Measurements from ENCODE around the gene GPC1. TPM values are rescaled to one million over a fixed set of nuclear protein-coding genes. Genes with fewer than 3 reads are reported as not detected.

Gene GPC1
- total and polyA plus RNA-seq, 2 donors (not counting 1 experiment from before 2014, with no cell fraction given), result 147 to 218 TPM

DNA sequence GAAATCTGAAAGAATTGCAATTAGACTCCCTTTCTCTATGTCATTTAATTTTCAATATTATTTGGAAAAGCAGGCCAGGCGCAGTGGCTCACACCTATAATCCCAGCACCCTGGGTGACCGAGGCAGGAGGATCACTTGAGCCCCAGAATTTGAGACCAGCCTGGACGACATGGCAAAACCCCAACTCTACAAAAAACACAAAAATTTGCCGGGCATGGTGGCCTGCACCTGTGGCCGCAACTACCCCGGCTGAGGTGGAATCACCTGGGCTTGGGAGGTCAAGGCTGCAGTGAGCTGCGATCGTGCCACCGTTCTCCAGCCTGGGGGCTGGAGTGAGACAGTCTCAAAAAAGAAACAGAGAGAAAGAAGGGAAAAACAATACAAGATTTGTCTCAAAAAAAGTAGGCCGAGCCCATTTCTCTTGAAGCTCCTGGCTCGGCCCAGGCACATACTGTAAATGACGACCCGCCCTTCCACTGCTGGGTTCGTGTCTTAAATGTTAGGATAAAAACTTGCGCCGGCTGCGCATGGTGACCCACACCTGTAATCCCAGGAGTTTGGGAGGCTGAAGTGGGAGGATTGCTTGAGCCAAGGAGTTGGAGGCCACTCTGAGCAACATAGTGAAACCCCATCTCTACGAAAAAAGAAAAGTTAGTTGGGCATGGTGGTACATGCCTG is 31.1 kb upstream of the GPC1 start:
- H4K20me1 ChIP-seq (ENCODE audit: control insufficient read depth, extremely low read depth, insufficient read depth, low read length), result no peaks in the 10 kb centered on the region
- H2AFZ ChIP-seq (ENCODE audit: low read length), result no peak overlapping the region
- H3K9ac ChIP-seq (ENCODE audit: insufficient read depth, low read length), result no peak overlapping the region
- no peak overlapping the region for H3K4me3 ChIP-seq (replicated peaks in 1 of 4; ENCODE audit: control extremely low read depth in 1 of 4, insufficient read depth in 1 of 4, low read depth in 3 of 4, low read length in 4 of 4)
- H3K4me1 ChIP-seq (ENCODE audit: control insufficient read depth, extremely low read depth, insufficient read depth, low read length), result no peaks in the 10 kb centered on the region
- H3K36me3 ChIP-seq (ENCODE audit: control insufficient read depth, insufficient read depth, low read length), result no peaks in the 10 kb centered on the region
- H3K27ac ChIP-seq (ENCODE audit: insufficient read depth, low read length), result no peak overlapping the region
- no peak overlapping the region for H3K4me2 ChIP-seq (ENCODE audit: extremely low read depth, insufficient read depth, low read length)
- H3K79me2 ChIP-seq (ENCODE audit: control insufficient read depth, insufficient read depth, low read length), result no peaks in the 10 kb centered on the region
- TF ChIP-seq, protein P1, sequence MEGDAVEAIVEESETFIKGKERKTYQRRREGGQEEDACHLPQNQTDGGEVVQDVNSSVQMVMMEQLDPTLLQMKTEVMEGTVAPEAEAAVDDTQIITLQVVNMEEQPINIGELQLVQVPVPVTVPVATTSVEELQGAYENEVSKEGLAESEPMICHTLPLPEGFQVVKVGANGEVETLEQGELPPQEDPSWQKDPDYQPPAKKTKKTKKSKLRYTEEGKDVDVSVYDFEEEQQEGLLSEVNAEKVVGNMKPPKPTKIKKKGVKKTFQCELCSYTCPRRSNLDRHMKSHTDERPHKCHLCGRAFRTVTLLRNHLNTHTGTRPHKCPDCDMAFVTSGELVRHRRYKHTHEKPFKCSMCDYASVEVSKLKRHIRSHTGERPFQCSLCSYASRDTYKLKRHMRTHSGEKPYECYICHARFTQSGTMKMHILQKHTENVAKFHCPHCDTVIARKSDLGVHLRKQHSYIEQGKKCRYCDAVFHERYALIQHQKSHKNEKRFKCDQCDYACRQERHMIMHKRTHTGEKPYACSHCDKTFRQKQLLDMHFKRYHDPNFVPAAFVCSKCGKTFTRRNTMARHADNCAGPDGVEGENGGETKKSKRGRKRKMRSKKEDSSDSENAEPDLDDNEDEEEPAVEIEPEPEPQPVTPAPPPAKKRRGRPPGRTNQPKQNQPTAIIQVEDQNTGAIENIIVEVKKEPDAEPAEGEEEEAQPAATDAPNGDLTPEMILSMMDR (conservative IDR thresholded peaks at IDR 0.05 in 1 of 2, IDR thresholded peaks at IDR 0.05 in 1 of 2; ENCODE audit: low read depth in 1 of 2, low read length in 2 of 2), result no peak
- no peak for TF ChIP-seq EZH2 (IDR thresholded peaks at IDR 0.05; ENCODE audit: low read length, missing control alignments)
- DNase-seq (ENCODE audit: low read depth in 2 of 2), result no peak
- no peaks in the 10 kb centered on the region for H3K9me3 ChIP-seq (ENCODE audit: control insufficient read depth, insufficient read depth, low read depth, low read length)
- H3K27me3 ChIP-seq (ENCODE audit: control insufficient read depth, insufficient read depth, low read length), result no peaks in the 10 kb centered on the region

- Histone ChIP-seq H3K36me3 (ENCODE audit: control insufficient read depth, insufficient read depth, low read length) (no peaks in the 10 kb centered on the region), H3K4me1 (ENCODE audit: control insufficient read depth, extremely low read depth, insufficient read depth, low read length) (no peaks in the 10 kb centered on the region), H3K9ac (ENCODE audit: insufficient read depth, low read length) (no peak overlapping the region), H3K4me2 (ENCODE audit: extremely low read depth, insufficient read depth, low read length) (no peak overlapping the region), H2AFZ (ENCODE audit: low read length) (no peak overlapping the region), H4K20me1 (ENCODE audit: control insufficient read depth, extremely low read depth, insufficient read depth, low read length) (no peaks in the 10 kb centered on the region), H3K9me3 (ENCODE audit: control insufficient read depth, insufficient read depth, low read depth, low read length) (no peaks in the 10 kb centered on the region), H3K27me3 (ENCODE audit: control insufficient read depth, insufficient read depth, low read length) (no peaks in the 10 kb centered on the region), H3K27ac (ENCODE audit: insufficient read depth, low read length) (no peak overlapping the region), H3K79me2 (ENCODE audit: control insufficient read depth, insufficient read depth, low read length) (no peaks in the 10 kb centered on the region), H3K4me3 (replicated peaks in 1 of 4; ENCODE audit: control extremely low read depth in 1 of 4, insufficient read depth in 1 of 4, low read depth in 3 of 4, low read length in 4 of 4) (no peak overlapping the region)
- DNase-seq (ENCODE audit: low read depth in 2 of 2), result no peak
- TF ChIP-seq, protein P1 (conservative IDR thresholded peaks at IDR 0.05 in 1 of 2, IDR thresholded peaks at IDR 0.05 in 1 of 2; ENCODE audit: low read depth in 1 of 2, low read length in 2 of 2), result no peak
- no peak for TF ChIP-seq EZH2 (IDR thresholded peaks at IDR 0.05; ENCODE audit: low read length, missing control alignments)
Measured at GRCh38 chr2:240405133-240405532, 30.3 kb upstream of the GPC1 start.

- no peak overlapping the region for H3K4me2 ChIP-seq (ENCODE audit: extremely low read depth, insufficient read depth, low read length)
- no peak overlapping the region for H2AFZ ChIP-seq (ENCODE audit: low read length)
- no peak overlapping the region for H3K9ac ChIP-seq (ENCODE audit: insufficient read depth, low read length)
- DNase-seq (ENCODE audit: low read depth in 2 of 2), result no peak
- no peak for TF ChIP-seq EZH2 (IDR thresholded peaks at IDR 0.05; ENCODE audit: low read length, missing control alignments)
- TF ChIP-seq, protein P1 (conservative IDR thresholded peaks at IDR 0.05 in 1 of 2, IDR thresholded peaks at IDR 0.05 in 1 of 2; ENCODE audit: low read depth in 1 of 2, low read length in 2 of 2), result no peak
- H3K9me3 ChIP-seq (ENCODE audit: control insufficient read depth, insufficient read depth, low read depth, low read length), result no peaks in the 10 kb centered on the region
- H3K4me1 ChIP-seq (ENCODE audit: control insufficient read depth, extremely low read depth, insufficient read depth, low read length), result no peaks in the 10 kb centered on the region
- H3K27ac ChIP-seq (ENCODE audit: insufficient read depth, low read length), result no peak overlapping the region
- H3K36me3 ChIP-seq (ENCODE audit: control insufficient read depth, insufficient read depth, low read length), result no peaks in the 10 kb centered on the region
- H3K4me3 ChIP-seq (replicated peaks in 1 of 4; ENCODE audit: control extremely low read depth in 1 of 4, insufficient read depth in 1 of 4, low read depth in 3 of 4, low read length in 4 of 4), result no peak overlapping the region
- H3K79me2 ChIP-seq (ENCODE audit: control insufficient read depth, insufficient read depth, low read length), result no peaks in the 10 kb centered on the region
- no peaks in the 10 kb centered on the region for H4K20me1 ChIP-seq (ENCODE audit: control insufficient read depth, extremely low read depth, insufficient read depth, low read length)
- no peaks in the 10 kb centered on the region for H3K27me3 ChIP-seq (ENCODE audit: control insufficient read depth, insufficient read depth, low read length)
Measured at GRCh38 chr2:240405684-240406313, 29.7 kb upstream of the GPC1 start.

Measured in fibroblast of lung (primary cell).